Measurements from ENCODE around the gene FSIP1.

DNA sequence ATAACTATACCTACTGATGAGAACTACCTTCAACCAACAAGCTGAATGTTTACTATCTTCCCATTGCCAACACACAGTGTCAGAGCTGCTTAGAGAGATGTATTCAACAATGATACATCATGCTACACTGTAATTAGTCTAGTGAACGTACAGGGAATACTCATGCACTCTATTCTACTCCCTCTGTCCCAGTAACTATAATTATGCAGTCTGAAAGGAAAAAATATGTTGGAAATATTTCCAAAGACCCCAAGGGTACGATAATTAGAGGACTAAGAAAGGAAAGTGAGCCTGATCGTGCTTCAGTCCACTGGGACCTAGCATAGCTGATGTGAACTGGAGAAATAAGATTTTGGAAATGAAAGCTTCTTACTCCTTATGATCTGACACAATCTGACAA lies 36.9 kb upstream of the FSIP1 start:
- TF ChIP-seq POLR2A (IDR thresholded peaks at IDR 0.05) (no peak), CTCF (IDR thresholded peaks at IDR 0.05) (no peak), EP300 (IDR thresholded peaks at IDR 0.05) (no peak), POLR2AphosphoS5 (IDR thresholded peaks at IDR 0.05) (no peak)

Data from sigmoid colon (tissue), 4 donors.